MM.1S (cell line): ENCODE results near the gene TIMP2.

Experiments used
- DNase-seq: peaks from one replicate; pipeline ENCODE4 v3.0.0-alpha.2; 2015
- H2AFZ ChIP-seq: fragments of 300-600 bp; sonication (generic); 2 replicates; pipeline ENCODE4 v1.6.0; 2016; ENCODE audit warnings: antibody characterized with exemption, low read length
- H3F3A ChIP-seq: fragments of 300-600 bp; sonication (generic); 2 replicates; pipeline ENCODE4 v1.6.1; 2016; ENCODE audit warnings: mild to moderate bottlenecking, antibody characterized with exemption, low read length, moderate library complexity, mixed read lengths; ENCODE audit not compliant: insufficient read depth
- H3K27ac ChIP-seq: fragments of 300-600 bp; sonication (generic); 2 replicates; pipeline ENCODE4 v1.5.1; 2016; ENCODE audit warnings: mild to moderate bottlenecking, low read length
- H3K27me3 ChIP-seq: fragments of 300-600 bp; sonication (generic); replicated peaks from 2 replicates; pipeline ENCODE4 v1.6.0; 2016; ENCODE audit warnings: low read length; ENCODE audit not compliant: insufficient read depth
- H3K36me3 ChIP-seq: fragments of 300-600 bp; sonication (generic); replicated peaks from 2 replicates; pipeline ENCODE4 v1.6.1; 2016; ENCODE audit warnings: mild to moderate bottlenecking, low read length, mixed read lengths; ENCODE audit not compliant: insufficient read depth
- H3K4me1 ChIP-seq: fragments of 300-600 bp; sonication (generic); 2 replicates; pipeline ENCODE4 v1.6.1; 2016; ENCODE audit warnings: low read length, mixed read lengths
- H3K4me2 ChIP-seq: fragments of 300-600 bp; sonication (generic); 2 replicates; pipeline ENCODE4 v1.6.0; 2016; ENCODE audit warnings: low read depth, low read length
- H3K4me3 ChIP-seq: fragments of 300-600 bp; sonication (generic); 2 replicates; pipeline ENCODE4 v1.5.1; 2016; ENCODE audit warnings: low read length, mixed read lengths
- H3K79me2 ChIP-seq: fragments of 300-600 bp; sonication (generic); 2 replicates; pipeline ENCODE4 v1.6.1; 2016; ENCODE audit warnings: mixed run types, low read length, mixed read lengths
- H3K9ac ChIP-seq: fragments of 300-600 bp; sonication (generic); 2 replicates; pipeline ENCODE4 v1.6.1; 2016; ENCODE audit warnings: low read length, mixed read lengths
- H3K9me2 ChIP-seq: fragments of 300-600 bp; sonication (generic); replicated peaks from 2 replicates; pipeline ENCODE4 v1.6.1; 2016; ENCODE audit warnings: mild to moderate bottlenecking, low read length, mixed read lengths; ENCODE audit not compliant: insufficient read depth
- H3K9me3 ChIP-seq: fragments of 300-600 bp; sonication (generic); replicated peaks from 2 replicates; pipeline ENCODE4 v1.6.1; 2016; ENCODE audit warnings: mild to moderate bottlenecking, low read length, mixed read lengths; ENCODE audit not compliant: insufficient read depth
- H4K20me1 ChIP-seq: fragments of 300-600 bp; sonication (generic); 2 replicates; pipeline ENCODE4 v1.6.1; 2016; ENCODE audit warnings: mild to moderate bottlenecking, low read length, moderate library complexity, mixed read lengths; ENCODE audit not compliant: insufficient read depth
- CTCF ChIP-seq: fragments of 300-600 bp; sonication (generic); IDR thresholded peaks from 2 replicates; pipeline ENCODE4 v1.5.1; 2016; ENCODE audit warnings: antibody characterized with exemption, low read length, mixed read lengths
- EZH2 ChIP-seq: fragments of 300-600 bp; sonication (generic); optimal IDR thresholded peaks from 2 replicates; pipeline ENCODE3; 2017; ENCODE audit warnings: low read depth, mild to moderate bottlenecking, antibody characterized with exemption, low read length, mixed read lengths
- EZH2phosphoT487 ChIP-seq: fragments of 300-600 bp; sonication (generic); IDR thresholded peaks from 2 replicates; pipeline ENCODE4 v1.6.1; 2018; ENCODE audit warnings: antibody characterized with exemption, low read length

Gene TIMP2

GRCh38 chr17:78939615-78940014 lies 14.4 kb upstream of the TIMP2 start:
- Histone ChIP-seq H2AFZ (no peak overlapping the region), H3K27ac (no peak overlapping the region), H3K4me2 (no peak overlapping the region), H3K4me3 (no peak overlapping the region), H4K20me1 (no peaks in the 10 kb centered on the region), H3K79me2 (no peaks in the 10 kb centered on the region), H3K27me3 (0 out of 2 replicates have a peak, but pooled peaks cover 4% of the 10 kb centered on the region), H3K9me2 (no peaks in the 10 kb centered on the region), H3K36me3 (no peaks in the 10 kb centered on the region), H3F3A (0 out of 2 replicates have a peak, but pooled peaks cover 1% of the 10 kb centered on the region), H3K4me1 (peaks cover 4% of the 10 kb centered on the region), H3K9me3 (no peaks in the 10 kb centered on the region), H3K9ac (no peak overlapping the region)
- TF ChIP-seq EZH2 (no peak), EZH2phosphoT487 (no peak), CTCF (no peak)
- DNase-seq = no peak

- no peak for DNase-seq
- H3K4me2 ChIP-seq = no peak overlapping the region
Observed at GRCh38 chr17:78937561-78937960, 12.4 kb upstream of the TIMP2 start.

GRCh38 chr17:78935419-78936323 lies 10.5 kb upstream of the TIMP2 start:
- Histone ChIP-seq H3K27ac (no peak overlapping the region), H3K36me3 (no peaks in the 10 kb centered on the region), H3K4me2 (no peak overlapping the region), H3K9ac (no peak overlapping the region), H3K4me1 (peaks cover 25% of the 10 kb centered on the region), H3K9me3 (no peaks in the 10 kb centered on the region), H2AFZ (no peak overlapping the region), H3K4me3 (no peak overlapping the region), H3F3A (peaks cover 19% of the 10 kb centered on the region), H3K79me2 (no peaks in the 10 kb centered on the region), H3K9me2 (no peaks in the 10 kb centered on the region), H3K27me3 (no peaks in the 10 kb centered on the region), H4K20me1 (no peaks in the 10 kb centered on the region)
- TF ChIP-seq EZH2 = no peak
- TF ChIP-seq EZH2phosphoT487 = no peak
- TF ChIP-seq CTCF = no peak
- no peak for DNase-seq

More at GRCh38 chr17:78937561-78937960, 12.4 kb upstream of the TIMP2 start:
- H3K4me3 ChIP-seq = no peak overlapping the region
- no peaks in the 10 kb centered on the region for H3K36me3 ChIP-seq
- no peaks in the 10 kb centered on the region for H3K79me2 ChIP-seq
- no peak overlapping the region for H3K27ac ChIP-seq
- no peaks in the 10 kb centered on the region for H3K9me3 ChIP-seq
- TF ChIP-seq CTCF (no peak), EZH2phosphoT487 (no peak), EZH2 (no peak)
- H4K20me1 ChIP-seq = no peaks in the 10 kb centered on the region
- peaks cover 19% of the 10 kb centered on the region for H3F3A ChIP-seq
- H3K9ac ChIP-seq = no peak overlapping the region
- H3K27me3 ChIP-seq = no peaks in the 10 kb centered on the region
- H3K4me1 ChIP-seq = peaks cover 24% of the 10 kb centered on the region
- H2AFZ ChIP-seq = no peak overlapping the region
- H3K9me2 ChIP-seq = no peaks in the 10 kb centered on the region
